Measurements from ENCODE around the gene CDCP2.
"Not testable (repeated sequence)": the region's sequence is repeated elsewhere in the genome, so short reads cannot be mapped to it uniquely, and the experiment has no call there.

The CDCP2 gene

DNA sequence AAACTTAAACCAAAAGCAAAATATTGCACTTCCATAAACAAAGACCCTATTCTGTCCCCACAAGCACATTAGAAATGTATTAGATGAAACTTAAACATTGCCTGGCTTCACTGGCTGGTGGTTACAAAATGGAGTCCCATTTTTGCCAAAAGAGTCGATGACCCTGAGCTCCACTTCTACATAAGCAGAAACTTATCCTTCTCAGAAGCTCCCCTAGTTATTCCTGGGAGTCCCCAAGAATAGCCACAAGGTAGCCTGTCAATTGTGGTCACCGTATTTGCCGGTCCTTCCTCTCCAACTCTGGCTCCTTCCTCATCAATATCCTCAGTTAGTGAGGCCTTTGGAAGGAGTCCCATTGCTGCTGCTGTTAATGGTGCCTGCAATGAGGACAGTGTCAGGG is 37.3 kb downstream of the CDCP2 start:
- no peak for DNase-seq (ENCODE audit: low spot score)

DNA sequence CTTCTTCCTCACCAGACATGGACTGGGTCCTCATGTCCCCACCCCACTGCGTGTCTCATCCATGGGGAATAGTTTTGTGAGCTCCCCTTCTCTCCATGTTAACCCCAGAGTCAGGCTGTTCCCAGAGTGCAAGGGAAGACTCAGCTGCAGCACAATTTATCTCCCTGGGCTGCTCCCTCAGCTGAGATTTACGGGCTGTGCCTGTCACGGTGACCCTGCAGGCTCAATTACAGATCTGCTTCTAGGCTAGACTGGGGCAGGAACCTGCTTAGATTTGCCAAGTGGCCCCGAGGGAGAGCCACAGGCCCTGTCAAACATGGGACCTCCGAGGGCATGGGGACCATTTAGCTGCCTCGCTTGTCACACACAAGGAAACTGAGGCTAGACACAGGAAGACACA is 37.8 kb downstream of the CDCP2 start:
- no peak for DNase-seq (ENCODE audit: low spot score)

DNA sequence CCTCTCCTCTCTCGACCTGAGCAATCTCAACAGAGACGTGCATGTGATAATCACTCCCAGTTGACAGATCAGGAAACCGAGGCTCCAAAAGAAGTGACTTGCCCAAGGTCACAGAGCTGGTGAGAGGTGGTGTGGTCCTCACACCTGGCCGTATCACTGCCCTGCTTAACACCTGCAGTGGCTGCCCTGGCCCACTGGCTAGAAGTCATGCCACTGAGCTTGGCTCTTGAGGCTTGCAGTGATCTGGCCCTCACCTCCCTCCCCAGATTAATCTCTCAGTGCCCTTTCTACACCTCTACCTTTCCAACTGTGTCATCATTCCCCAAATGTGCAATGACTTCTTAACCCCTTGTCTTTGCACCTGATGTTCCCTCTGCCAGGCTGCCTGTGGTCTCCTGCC is 38.8 kb downstream of the CDCP2 start:
- DNase-seq (ENCODE audit: low spot score), result no peak

DNA sequence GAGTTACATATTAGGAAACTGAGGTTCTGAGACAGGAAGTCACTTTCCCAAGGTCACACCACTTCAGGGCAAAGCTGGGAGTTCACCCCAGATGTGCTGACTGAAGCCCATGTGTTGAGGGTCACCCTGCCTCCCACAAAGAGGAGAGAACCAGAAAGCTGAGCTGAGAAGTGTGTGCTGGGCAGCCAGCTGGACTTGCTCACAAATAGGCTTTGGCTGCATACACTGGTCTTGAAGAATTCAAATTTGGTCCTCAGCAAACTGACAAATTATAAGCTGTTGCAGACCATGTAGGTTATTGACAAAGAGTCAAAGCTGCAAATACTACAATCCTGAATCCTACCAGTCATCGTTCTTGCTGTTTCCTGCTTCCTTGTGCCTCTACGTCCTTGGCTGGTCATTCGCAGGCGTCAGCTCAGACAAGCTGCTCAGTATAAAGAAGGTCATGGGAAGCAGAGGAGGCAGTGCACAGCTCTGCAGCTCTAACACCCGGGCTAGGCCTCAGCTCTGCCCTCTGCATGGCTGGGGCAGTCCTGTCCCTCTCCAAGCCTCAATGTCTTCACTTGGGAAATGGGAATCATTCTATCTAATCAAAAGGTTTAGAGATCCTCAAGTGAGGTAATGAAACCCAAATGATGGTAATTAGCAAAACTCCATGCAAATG is 40.0 kb downstream of the CDCP2 start:
- no peak for DNase-seq (ENCODE audit: low spot score)

DNA sequence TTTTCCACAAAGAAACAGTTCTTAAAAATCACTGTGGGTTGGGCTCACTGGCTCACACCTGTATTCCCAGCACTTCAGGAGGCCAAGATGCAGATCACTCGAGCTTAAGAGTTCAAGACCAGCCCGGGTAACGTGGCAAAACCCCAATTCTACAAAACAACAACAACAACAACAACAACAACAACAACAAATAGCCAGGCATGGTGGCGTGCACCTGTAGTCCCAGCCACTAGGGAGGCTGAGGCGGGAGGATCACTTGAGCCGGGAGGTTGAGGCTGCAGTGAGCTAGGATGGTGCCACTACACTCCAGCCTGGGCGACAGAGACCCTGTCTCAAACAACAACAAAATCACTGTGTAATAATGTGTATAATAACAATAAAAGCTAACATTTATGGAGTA is 40.8 kb downstream of the CDCP2 start:
- no peak for DNase-seq (ENCODE audit: low spot score)

DNA sequence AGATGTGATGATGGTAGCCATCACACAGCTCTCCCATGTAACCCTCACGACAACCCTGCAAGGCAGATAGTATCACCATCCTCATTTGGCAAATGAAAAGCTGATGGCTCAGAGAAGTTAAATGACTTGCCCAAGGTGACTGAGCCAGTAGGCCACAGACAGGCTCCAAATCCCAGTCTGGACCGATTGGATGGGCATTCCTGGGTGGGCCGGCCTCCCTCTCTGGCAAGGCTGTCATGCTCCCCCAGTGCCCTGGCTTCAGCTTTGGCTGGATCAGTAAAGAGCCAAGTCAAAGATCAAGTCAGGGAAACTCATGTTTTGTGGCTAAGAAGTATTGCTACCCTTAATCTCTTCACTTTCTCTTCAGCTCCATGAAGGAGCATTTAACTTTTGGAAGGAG is 41.2 kb downstream of the CDCP2 start:
- no peak for DNase-seq (ENCODE audit: low spot score)

DNA sequence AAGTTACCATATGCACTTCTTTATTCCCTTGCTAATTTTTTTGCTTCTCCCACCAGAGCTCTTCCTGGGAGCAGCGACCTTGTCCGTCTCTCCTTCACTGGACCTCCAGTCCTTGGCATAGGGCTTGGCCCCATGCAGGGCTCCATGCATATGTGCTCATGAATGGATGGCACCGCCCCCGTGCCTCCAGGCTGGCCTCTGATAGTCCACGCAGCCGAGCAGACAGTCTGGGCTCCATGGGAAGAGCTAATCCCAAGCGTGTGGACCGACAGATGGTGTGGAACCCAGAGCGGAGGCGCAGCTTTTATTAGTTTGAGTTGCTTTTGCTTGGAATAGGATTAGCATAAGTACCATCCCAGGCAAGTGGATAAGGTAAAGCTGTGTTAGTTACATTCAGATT is 41.8 kb downstream of the CDCP2 start:
- DNase-seq (ENCODE audit: low spot score), result no peak

DNA sequence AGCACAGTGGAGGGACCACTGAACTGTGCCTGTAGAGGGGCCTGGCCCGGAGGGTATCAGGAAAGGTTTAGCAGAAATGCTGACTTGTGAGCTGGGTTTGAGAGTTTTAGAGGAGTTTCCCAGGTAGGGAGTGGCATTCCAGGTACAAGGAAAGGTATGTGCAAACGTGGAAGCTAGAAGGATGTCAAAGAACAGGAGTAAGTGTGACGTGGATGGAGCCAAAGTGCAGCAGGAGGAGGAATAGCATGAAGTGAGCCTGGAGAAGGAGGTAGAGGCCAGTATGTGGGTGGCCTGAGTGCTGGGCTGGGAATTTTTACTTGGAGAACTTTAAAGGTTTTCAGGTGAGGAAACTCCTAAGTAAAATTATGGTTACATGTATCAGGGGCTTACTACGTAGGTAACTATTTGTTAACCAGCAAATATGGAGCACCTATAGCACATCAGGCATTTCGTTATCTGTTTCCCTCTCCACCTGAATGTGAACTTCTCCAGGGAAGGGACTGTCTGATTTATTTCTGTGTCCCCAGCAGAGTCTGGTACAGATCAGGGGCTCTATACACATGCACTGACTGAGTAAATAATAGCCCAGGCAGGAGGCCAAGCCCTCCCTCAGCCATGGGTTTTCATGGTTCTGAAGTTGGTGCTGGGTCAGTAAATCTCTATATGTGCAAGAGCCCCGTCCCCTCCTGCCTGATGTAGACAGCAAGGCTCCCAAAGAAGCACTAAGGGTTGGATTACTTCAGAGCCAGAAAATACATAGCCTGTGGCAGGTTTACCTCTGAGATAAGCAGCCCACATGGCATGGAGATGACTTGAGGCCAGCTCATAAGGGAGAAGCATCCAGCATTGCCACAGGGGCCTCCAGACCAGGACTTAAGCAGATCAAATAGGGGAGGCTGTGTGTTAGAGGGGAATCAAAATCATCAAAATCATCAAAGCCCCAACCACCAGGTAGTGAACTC is 43.4 kb downstream of the CDCP2 start:
- DNase-seq (ENCODE audit: low spot score), result no peak

DNA sequence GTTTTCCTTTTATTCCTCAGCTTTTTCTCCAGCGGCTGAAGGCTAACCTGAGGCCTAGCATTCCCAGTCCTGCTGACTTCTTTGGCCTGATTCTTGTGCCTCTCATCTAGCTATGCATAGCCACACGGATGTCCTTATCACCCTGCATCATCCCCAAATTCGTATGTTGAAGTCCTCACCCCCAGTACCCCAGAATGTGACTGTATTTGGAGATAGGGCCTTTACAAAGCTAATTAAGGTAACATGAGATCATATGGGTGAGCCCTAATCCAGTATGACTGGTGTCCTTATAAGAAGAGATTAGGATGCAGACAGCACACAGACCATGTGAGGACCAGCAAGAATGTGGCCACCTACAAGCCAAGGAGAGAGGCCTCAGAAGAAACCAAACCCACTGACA is 44.6 kb downstream of the CDCP2 start:
- DNase-seq (ENCODE audit: low spot score), result no peak

DNA sequence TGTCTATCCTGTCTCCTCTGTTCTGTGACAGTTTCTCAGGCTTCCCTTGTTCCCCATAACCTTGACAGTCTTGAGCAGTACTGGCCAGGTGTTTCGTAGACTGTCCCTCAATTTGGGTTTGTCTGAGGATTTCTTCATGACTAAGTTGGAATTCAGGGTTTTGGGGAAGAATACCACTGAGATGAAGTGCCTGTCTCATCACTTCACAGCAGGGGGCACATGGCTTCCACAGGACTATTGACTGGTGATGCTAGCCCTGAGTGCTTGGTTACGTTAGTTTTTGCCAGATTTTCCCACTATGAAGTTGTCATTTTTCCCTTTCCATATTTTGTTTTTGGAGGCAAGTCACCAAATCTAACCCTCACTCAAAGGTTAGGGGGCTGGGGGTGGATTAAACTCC is 45.7 kb downstream of the CDCP2 start:
- DNase-seq (ENCODE audit: low spot score), result no peak

DNA sequence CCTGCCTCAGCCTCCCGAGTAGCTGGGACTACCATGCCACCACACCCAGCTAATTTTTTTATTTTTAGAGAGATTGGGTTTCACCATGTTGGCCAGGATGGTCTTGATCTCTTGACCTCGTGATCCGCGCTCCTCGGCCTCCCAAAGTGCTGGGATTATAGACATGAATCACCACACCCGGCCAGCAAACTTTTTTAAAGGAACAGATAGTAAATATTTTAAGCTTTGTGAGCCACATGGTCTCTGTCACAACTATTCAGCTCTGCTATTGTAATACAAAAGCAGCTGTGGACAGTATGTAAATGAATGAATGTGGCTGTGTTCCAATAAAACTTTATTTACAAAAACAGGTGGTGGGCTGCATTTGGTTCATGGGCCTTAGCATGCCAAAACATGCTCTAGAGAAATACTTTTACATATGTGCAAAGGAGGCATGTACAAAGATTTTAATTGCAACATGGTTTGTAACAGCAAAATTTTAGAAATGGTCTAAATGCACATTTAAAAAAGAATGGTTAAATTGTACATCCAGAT is 47.0 kb downstream of the CDCP2 start:
- no peak for DNase-seq (ENCODE audit: low spot score)

DNA sequence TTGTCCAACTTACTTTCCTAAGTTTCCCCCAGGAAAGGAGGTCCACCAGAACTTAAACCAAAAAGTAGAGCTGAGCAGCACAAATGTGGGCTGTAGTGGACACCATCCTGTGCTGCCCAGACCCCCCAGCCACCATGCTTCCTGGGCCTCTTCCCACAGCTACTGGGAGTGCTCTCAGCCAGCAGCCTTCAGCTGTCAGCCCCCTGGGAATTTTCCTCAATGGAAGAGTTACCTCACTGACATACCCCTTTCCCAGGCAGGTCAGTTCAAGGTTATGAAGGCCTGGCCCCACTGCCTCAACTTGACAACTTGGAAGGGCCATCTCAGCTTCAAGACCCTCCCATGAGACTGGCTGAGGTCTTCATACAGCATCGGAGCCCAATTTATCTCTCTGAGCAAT is 47.7 kb downstream of the CDCP2 start:
- DNase-seq (ENCODE audit: low spot score), result no peak

DNA sequence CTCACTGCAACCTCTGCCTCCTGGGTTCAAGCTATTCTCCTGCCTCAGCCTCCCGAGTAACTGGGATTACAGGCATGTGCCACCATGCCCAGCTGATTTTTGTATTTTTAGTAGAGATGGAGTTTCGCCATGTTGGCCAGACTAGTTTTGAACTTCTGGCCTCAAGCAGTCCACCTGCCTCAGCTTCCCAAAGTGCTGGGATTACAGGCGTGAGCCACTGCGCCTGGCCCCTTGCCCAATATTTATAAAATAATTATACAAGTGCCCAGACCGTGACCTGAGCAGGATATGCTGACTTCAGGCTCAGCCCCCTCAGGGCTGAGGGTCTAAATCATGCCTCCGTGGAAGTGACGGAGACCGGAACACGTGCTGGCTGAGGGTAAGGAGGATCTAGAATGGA is 48.2 kb downstream of the CDCP2 start:
- not testable (repeated sequence) for DNase-seq (ENCODE audit: low spot score)

DNA sequence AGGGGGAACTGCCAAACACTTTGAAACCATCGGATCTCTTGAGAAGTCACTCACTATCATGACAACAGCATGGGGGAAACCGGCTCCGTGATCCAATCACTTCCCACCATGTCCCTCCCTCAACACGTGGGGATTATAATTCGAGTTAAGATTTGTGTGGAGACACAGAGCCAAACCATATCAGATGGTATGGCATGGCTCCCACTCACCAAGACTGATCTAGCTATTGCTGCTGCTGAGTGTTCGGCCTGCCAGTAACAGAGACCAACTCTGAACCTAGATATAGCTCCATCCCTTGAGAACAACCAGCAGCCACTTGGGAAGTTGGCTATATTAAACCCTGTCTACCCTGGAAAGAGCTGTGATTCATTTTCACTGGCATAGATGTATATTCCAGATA is 49.4 kb downstream of the CDCP2 start:
- no peak for DNase-seq (ENCODE audit: low spot score)

DNA sequence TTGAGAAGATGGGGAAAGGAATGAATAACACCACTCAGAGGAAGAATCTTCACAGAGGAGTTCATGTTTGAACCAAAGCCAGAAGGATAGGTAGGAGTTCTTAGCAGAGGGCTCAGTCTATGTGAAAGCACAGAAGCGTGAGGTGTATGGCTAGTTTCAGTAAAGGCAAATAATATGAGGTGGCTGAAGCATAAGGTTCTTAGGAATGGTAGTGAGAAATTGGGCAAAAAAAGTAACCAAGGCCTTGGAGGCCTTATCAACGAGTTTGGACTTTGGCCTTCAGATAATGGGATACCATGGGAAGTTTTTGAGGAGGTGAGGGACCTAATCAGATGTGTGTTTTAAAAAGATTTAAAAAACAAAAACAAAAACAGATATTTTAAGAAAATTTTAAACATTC is 52.3 kb downstream of the CDCP2 start:
- DNase-seq (ENCODE audit: low spot score), result no peak

DNA sequence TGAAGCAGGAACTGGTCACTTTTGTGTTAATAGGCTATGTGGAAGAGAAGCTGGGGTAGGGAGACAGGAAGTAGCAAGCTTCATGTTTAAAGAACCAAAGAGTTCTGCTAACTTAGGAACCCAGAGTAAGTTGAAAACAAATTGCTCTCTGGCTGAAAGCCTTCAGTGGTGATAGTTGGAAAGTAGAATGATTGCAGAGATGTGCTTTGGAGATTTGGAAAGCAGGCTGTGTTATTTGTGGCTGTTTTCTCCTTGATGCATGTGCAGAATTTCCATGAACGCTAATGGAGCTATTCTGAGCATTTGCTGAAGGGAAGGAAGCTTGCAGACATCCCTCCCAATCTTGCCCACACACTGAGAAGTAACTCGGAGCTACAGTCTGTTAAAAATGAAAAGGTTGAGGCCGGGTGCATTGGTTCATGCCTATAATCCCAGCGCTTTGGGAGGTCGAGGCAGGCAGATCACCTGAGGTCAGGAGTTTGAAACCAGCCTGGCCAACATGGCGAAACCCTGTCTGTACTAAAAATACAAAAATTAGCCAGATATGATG is 53.7 kb downstream of the CDCP2 start:
- no peak for DNase-seq (ENCODE audit: low spot score)

DNA sequence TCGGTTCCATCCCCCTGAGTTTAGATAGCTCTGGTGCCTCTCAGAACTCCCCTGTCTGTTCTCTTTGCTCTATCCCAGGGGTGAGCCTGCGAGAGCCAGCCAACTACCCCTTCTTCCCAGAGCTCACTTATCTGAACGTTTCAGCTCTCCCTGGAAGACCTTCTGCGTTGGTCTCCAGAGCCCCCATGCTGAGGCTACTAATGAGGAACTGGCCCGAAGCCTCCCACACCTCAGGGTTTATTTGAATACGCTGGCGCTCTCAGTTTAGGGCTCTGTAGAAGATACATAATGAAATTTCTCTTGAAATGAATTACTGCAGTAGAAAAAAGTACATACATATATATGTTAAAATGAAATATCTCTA is 55.9 kb downstream of the CDCP2 start:
- DNase-seq (ENCODE audit: low spot score), result no peak

DNA sequence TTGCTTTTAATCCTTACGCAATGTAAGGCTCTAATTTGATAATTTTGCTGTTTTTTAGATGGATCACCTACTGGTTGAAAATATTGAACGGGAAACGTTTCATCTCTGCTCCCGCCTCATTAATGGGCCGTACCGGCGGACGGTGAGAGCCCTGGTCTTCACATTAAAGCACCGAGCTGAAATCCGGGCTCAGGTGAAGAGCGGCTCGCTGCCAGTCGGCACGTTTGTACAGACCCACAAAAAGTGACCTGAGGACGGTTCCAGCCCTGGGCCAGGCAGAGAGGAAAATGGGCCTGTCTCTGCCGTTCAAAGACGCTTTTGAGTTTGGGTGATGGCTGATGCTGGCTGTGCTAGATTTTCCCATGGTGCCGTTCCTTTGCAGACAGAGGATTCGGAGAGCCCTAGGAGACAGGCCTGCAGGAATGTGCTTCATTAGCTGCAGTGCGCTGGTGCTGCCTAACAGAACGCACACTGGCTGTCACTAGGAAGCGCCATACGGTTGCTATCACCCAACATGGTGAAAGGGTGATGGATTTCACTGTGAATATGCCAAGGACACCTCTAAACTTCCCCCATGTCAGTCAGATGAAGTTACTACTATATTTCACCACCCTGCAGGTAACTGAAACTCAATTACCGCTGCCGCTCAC is 56.4 kb downstream of the CDCP2 start:
- no peak for DNase-seq (ENCODE audit: low spot score)

DNA sequence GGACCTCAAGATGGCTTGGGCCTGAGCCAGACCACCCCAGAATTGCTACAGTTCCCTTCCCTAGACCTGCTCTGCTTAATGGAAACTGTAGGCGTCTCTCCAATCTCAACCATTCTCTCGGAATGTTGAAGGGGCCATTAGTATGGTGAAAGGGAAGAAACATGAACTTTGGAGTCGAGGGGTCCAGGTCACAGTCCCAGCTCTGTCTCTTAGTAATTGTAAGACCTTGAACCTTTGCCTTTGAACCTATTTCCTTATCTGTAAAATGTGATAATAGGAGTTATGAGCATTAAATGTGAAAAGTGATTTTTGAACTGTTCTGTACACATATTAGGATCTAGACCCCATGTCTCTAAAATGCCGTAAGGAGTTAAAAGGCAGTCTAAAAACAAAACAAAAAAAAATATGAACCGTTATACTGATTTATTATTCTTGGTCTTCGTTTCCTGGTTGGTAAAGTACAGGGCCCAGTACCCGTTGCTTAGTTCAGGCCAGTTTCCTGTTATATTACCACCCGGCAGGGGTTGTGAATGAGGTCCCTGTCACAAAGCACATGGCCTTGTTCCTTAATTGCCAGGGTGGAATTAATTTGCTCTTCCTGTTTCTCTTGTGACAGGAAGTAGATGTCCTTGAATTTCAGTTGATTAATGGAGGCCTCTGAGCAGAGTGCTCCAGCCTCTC is 57.1 kb downstream of the CDCP2 start:
- no peak for DNase-seq (ENCODE audit: low spot score)

DNA sequence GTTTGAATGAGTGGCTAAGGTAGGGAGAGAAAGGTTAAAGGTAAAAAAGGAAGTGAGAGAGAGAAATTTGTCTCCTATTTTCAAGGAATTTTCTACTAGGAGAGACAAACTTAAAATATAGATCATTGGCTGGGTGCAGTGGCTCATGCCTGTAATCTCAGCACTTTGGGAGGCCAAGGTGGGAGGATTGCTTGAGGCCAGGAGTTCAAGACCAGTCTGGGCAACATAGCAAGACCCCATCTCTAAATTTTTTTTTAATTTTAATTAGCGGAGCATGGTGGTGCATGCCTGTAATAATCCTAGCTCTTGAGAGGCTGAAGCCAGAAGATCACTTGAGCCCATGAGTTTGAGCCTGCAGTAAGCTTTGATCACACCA is 58.1 kb downstream of the CDCP2 start:
- not testable (repeated sequence) for DNase-seq (ENCODE audit: low spot score)

DNA sequence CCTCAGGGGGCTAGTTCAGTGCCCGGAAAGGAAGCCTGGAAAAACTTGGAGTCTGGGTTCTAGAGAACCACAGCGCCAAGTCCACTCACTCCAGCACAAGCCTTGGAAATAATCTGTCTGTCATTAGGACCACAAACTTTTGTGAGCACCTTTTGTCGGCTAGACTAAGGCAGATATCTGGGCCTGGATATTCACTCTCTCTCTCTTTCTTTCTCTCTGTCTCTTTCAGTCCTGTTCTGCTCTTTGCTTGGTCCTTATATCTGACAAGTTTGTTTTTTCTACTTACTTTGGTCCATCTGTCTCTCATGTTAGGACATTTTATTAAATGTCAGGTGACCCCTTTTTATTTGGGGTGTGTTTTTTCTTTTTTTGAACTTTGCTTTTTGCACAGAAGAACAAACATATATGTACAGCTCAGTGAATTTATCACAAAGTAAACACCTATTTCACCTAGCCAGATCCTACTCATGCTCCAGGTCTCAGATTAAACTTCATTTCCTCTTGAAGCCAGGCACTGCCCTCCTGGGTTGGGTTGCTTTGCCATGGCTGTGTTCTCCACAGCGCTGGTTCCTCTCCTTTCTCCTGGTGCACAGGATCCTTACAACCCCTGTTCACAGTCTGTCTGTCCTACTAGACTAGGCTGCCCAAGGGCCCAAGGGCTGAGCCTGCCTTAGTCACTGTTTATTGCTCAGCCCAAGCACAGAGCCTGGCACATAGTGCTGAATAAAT is 58.6 kb downstream of the CDCP2 start:
- no peak for DNase-seq (ENCODE audit: low spot score)

Data from iPS-NIHi11 (cell line).